Measurements from ENCODE around the gene RAD23B. TPM values are rescaled to one million over a fixed set of nuclear protein-coding genes. Genes with fewer than 3 reads are reported as not detected.

Gene RAD23B
- total RNA-seq, 1 experiment from 2014 or later: 202 TPM

DNA sequence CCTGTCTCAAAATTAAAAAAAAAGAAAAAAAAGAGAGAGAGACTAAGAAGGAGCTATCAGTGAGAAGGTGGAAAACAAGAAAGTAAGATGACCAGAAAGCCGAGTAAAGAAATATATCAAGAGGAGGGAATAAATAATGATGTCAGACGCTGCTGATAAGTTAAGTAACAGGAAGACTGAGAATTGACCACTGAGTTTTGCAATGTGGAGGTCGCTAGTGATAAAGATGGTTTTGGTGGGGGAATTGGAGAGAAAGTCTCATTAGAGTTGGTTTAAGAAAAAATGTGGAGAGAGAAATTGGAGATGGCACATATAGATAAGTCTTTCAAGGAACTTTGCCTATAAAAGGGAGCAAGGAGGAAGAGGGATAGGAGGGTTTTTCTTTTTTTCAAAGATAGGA lies 91.9 kb downstream of the RAD23B start:
- no peak for DNase-seq (ENCODE audit: low read depth)

GRCh38 chr9:107375651-107376369 lies 92.7 kb downstream of the RAD23B start:
- DNase-seq (ENCODE audit: low read depth): no peak

DNA sequence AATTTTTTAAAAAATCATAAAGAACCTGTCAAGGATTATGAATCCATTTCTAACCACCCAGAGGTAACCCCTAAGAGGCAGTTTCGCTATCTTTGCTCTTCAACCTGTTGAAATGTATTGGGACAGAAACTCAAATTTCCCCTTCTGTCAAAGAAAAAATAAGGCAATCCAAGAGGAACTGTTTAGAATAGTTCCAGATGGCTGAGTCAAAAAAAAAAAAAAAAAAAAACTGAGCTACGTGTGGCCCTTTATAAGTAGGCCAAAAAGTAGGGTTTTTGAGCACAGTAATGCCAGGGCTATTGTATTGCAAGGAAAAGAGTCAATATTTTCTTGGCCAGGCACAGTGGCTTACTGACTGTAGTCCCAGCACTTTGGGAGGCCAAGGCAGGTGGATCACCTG lies 94.9 kb downstream of the RAD23B start:
- DNase-seq (ENCODE audit: low read depth): no peak

Other genes with a start within 250 kb of the RAD23B start
- gene KLF4, start 206.5 kb downstream of the RAD23B start, total RNA-seq (2014; rRNA removed; shearing (Covaris generic)): 0.98 and 3.8 TPM in 2 replicates